ENCODE measurements around the gene LPAR2. TPM values are rescaled to one million over a fixed set of nuclear protein-coding genes. Genes with fewer than 3 reads are reported as not detected.
"Not testable (repeated sequence)": the region's sequence is repeated elsewhere in the genome, so short reads cannot be mapped to it uniquely, and the experiment has no call there.

LPAR2 gene
- polyA plus RNA-seq, 1 donor (not counting 4 experiments of a cell fraction or from before 2014, with no cell fraction given) = 7.3 TPM

- Histone ChIP-seq H3K9me3 (ENCODE audit: control insufficient read depth, low read depth, low read length) (no peaks in the 10 kb centered on the region), H3K9me1 (ENCODE audit: control insufficient read depth, extremely low read depth, insufficient read depth, low read length) (no peaks in the 10 kb centered on the region), H4K20me1 (ENCODE audit: control insufficient read depth, extremely low read depth, insufficient read depth, low read length) (no peaks in the 10 kb centered on the region), H3K79me2 (ENCODE audit: control insufficient read depth, insufficient read depth, low read length) (no peaks in the 10 kb centered on the region), H3K36me3 (ENCODE audit: control insufficient read depth in 2 of 2, extremely low read depth in 1 of 2, insufficient read depth in 2 of 2, low read length in 2 of 2) (no peaks in the 10 kb centered on the region), H3K9ac (ENCODE audit: control insufficient read depth, extremely low read depth, insufficient read depth, low read length) (no peak overlapping the region), H3K4me3 (ENCODE audit: control insufficient read depth in 2 of 3, extremely low read depth in 1 of 3, insufficient read depth in 2 of 3, low read depth in 1 of 3, low read length in 3 of 3) (no peak overlapping the region), H3K27me3 (ENCODE audit: control insufficient read depth, extremely low read depth, insufficient read depth, low read length) (no peaks in the 10 kb centered on the region), H3K27ac (ENCODE audit: control insufficient read depth, insufficient read depth, low read length) (peak overlapping the region; percentile 71), H3K4me2 (ENCODE audit: control insufficient read depth, extremely low read depth, insufficient read depth, low read depth, low read length) (peak overlapping the region; percentile 82), H3K4me1 (ENCODE audit: control insufficient read depth, extremely low read depth, insufficient read depth, low read length) (peaks cover 27% of the 10 kb centered on the region), H2AFZ (ENCODE audit: control insufficient read depth, low read length) (no peak overlapping the region)
- dilution Hi-C loops (cut with MboI; ENCODE audit: extremely low pct_ligation_motif_present, low sequenced_read_pairs) = no loop called here
- FAIRE-seq = no peak
- TF ChIP-seq EZH2 (IDR thresholded peaks at IDR 0.05; ENCODE audit: low read length) = no peak
- TF ChIP-seq CTCF (optimal IDR thresholded peaks at IDR 0.05 in 1 of 3, IDR thresholded peaks at IDR 0.05 in 1 of 3, conservative IDR thresholded peaks at IDR 0.05 in 1 of 3; ENCODE audit: extremely low read depth in 1 of 3, insufficient read depth in 2 of 3, low read length in 3 of 3) = no peak
- DNase-seq (ENCODE audit: low read depth, low spot score) = no peak
Measured at GRCh38 chr19:19602136-19602712, 25.8 kb downstream of the LPAR2 start.

GRCh38 chr19:19600793-19601330 lies 27.2 kb downstream of the LPAR2 start:
- no peaks in the 10 kb centered on the region for H3K27me3 ChIP-seq (ENCODE audit: control insufficient read depth, extremely low read depth, insufficient read depth, low read length)
- no peak overlapping the region for H3K9ac ChIP-seq (ENCODE audit: control insufficient read depth, extremely low read depth, insufficient read depth, low read length)
- peaks cover 22% of the 10 kb centered on the region for H3K4me1 ChIP-seq (ENCODE audit: control insufficient read depth, extremely low read depth, insufficient read depth, low read length)
- H3K9me1 ChIP-seq (ENCODE audit: control insufficient read depth, extremely low read depth, insufficient read depth, low read length) = no peaks in the 10 kb centered on the region
- no peaks in the 10 kb centered on the region for H4K20me1 ChIP-seq (ENCODE audit: control insufficient read depth, extremely low read depth, insufficient read depth, low read length)
- no peak overlapping the region for H3K4me2 ChIP-seq (ENCODE audit: control insufficient read depth, extremely low read depth, insufficient read depth, low read depth, low read length)
- FAIRE-seq (no peak), DNase-seq (ENCODE audit: low read depth, low spot score) (no peak)
- no peaks in the 10 kb centered on the region for H3K9me3 ChIP-seq (ENCODE audit: control insufficient read depth, low read depth, low read length)
- H2AFZ ChIP-seq (ENCODE audit: control insufficient read depth, low read length) = no peak overlapping the region
- dilution Hi-C loops (cut with MboI; ENCODE audit: extremely low pct_ligation_motif_present, low sequenced_read_pairs) = no loop called here
- TF ChIP-seq EZH2 (IDR thresholded peaks at IDR 0.05; ENCODE audit: low read length) (no peak), CTCF (optimal IDR thresholded peaks at IDR 0.05 in 1 of 3, IDR thresholded peaks at IDR 0.05 in 1 of 3, conservative IDR thresholded peaks at IDR 0.05 in 1 of 3; ENCODE audit: extremely low read depth in 1 of 3, insufficient read depth in 2 of 3, low read length in 3 of 3) (no peak)
- H3K79me2 ChIP-seq (ENCODE audit: control insufficient read depth, insufficient read depth, low read length) = no peaks in the 10 kb centered on the region
- no peak overlapping the region for H3K27ac ChIP-seq (ENCODE audit: control insufficient read depth, insufficient read depth, low read length)
- H3K36me3 ChIP-seq (ENCODE audit: control insufficient read depth in 2 of 2, extremely low read depth in 1 of 2, insufficient read depth in 2 of 2, low read length in 2 of 2) = no peaks in the 10 kb centered on the region
- no peak overlapping the region for H3K4me3 ChIP-seq (ENCODE audit: control insufficient read depth in 2 of 3, extremely low read depth in 1 of 3, insufficient read depth in 2 of 3, low read depth in 1 of 3, low read length in 3 of 3)

- H3K36me3 ChIP-seq (ENCODE audit: control insufficient read depth in 2 of 2, extremely low read depth in 1 of 2, insufficient read depth in 2 of 2, low read length in 2 of 2); H3K79me2 ChIP-seq (ENCODE audit: control insufficient read depth, insufficient read depth, low read length); DNase-seq (ENCODE audit: low read depth, low spot score); H3K4me2 ChIP-seq (ENCODE audit: control insufficient read depth, extremely low read depth, insufficient read depth, low read depth, low read length); H3K4me3 ChIP-seq (ENCODE audit: control insufficient read depth in 2 of 3, extremely low read depth in 1 of 3, insufficient read depth in 2 of 3, low read depth in 1 of 3, low read length in 3 of 3); H3K9me1 ChIP-seq (ENCODE audit: control insufficient read depth, extremely low read depth, insufficient read depth, low read length); H3K27me3 ChIP-seq (ENCODE audit: control insufficient read depth, extremely low read depth, insufficient read depth, low read length); H3K27ac ChIP-seq (ENCODE audit: control insufficient read depth, insufficient read depth, low read length); H3K9me3 ChIP-seq (ENCODE audit: control insufficient read depth, low read depth, low read length); H2AFZ ChIP-seq (ENCODE audit: control insufficient read depth, low read length); FAIRE-seq; dilution Hi-C loops (cut with MboI; ENCODE audit: extremely low pct_ligation_motif_present, low sequenced_read_pairs); H4K20me1 ChIP-seq (ENCODE audit: control insufficient read depth, extremely low read depth, insufficient read depth, low read length); H3K9ac ChIP-seq (ENCODE audit: control insufficient read depth, extremely low read depth, insufficient read depth, low read length): not testable (repeated sequence)
- peaks cover 24% of the 10 kb centered on the region for H3K4me1 ChIP-seq (ENCODE audit: control insufficient read depth, extremely low read depth, insufficient read depth, low read length)
Measured at GRCh38 chr19:19598728-19599451, 29.1 kb downstream of the LPAR2 start.

Data from keratinocyte (primary cell).